Left ventricle myocardium inferior (tissue), 1 donor: ENCODE measurements around the gene MAML3. TPM values are rescaled to one million over a fixed set of nuclear protein-coding genes. Genes with fewer than 3 reads are reported as not detected.

Source experiments
- DNase-seq: peaks from one replicate; pipeline ENCODE4 v3.0.0-alpha.2; 2020
- H3K27ac ChIP-seq: fragments of 200-600 bp; replicated peaks from 2 replicates; pipeline ENCODE4 v1.8.0; 2021
- H3K27me3 ChIP-seq: fragments of 200-600 bp; 2 replicates; pipeline ENCODE4 v1.8.0; 2021; ENCODE audit warnings: low read depth
- H3K36me3 ChIP-seq: fragments of 200-600 bp; 2 replicates; pipeline ENCODE4 v1.8.0; 2021
- H3K4me1 ChIP-seq: fragments of 200-600 bp; 2 replicates; pipeline ENCODE4 v1.8.0; 2021
- H3K4me3 ChIP-seq: fragments of 200-600 bp; 2 replicates; pipeline ENCODE4 v1.8.0; 2021; ENCODE audit warnings: mild to moderate bottlenecking, moderate library complexity
- H3K9me3 ChIP-seq: fragments of 200-600 bp; replicated peaks from 2 replicates; pipeline ENCODE4 v1.8.0; 2021
- CTCF ChIP-seq: fragments of 200-600 bp; IDR thresholded peaks from 2 replicates; pipeline ENCODE4 v1.8.0; 2021; ENCODE audit warnings: antibody characterized with exemption, mild to moderate bottlenecking, borderline replicate concordance
- intact Hi-C: fragments of 100-400 bp; cut with micrococcal nuclease; formaldehyde crosslinking; loops from one replicate; pipeline ENCODE4 v1.11.0; 2022
- total RNA-seq: library from RNA; stranded (reverse); fragmentation: NEBNext Ultra II Directional; extraction: Animal tissue kit (Norgen Biotek cat#: 25700); gene quantifications from one replicate; pipeline ENCODE4 v1.2.1, GENCODE V29; 2021
- donor health status: DM: no; HTN: yes; CAD: no; lungs with severe emphysema.

MAML3 gene
- total RNA-seq, 1 donor from 2014 or later = 2.6 TPM

GRCh38 chr4:139916041-139916440, 237.9 kb downstream of the MAML3 start:
- intact Hi-C loops = no loop called here
- Histone ChIP-seq H3K36me3 (no peaks in the 10 kb centered on the region), H3K27me3 (no peaks in the 10 kb centered on the region), H3K4me3 (no peak overlapping the region), H3K27ac (no peak overlapping the region), H3K9me3 (no peaks in the 10 kb centered on the region), H3K4me1 (peaks cover 74% of the 10 kb centered on the region)
- TF ChIP-seq CTCF = no peak
- no peak for DNase-seq

- no peak for DNase-seq
- Histone ChIP-seq H3K36me3 (no peaks in the 10 kb centered on the region), H3K4me1 (peaks cover 64% of the 10 kb centered on the region), H3K27me3 (no peaks in the 10 kb centered on the region), H3K27ac (peak overlapping the region; percentile 36), H3K9me3 (no peaks in the 10 kb centered on the region), H3K4me3 (no peak overlapping the region)
- intact Hi-C loops = no loop called here
- no peak for TF ChIP-seq CTCF
These were observed 238.9 kb downstream of the MAML3 start for GRCh38 chr4:139915037-139915436.

GRCh38 chr4:139913995-139914598, 239.9 kb downstream of the MAML3 start:
- Histone ChIP-seq H3K36me3 (no peaks in the 10 kb centered on the region), H3K27ac (peak overlapping the region; percentile 13), H3K27me3 (no peaks in the 10 kb centered on the region), H3K4me3 (peak overlapping the region; percentile 8), H3K4me1 (peaks cover 54% of the 10 kb centered on the region), H3K9me3 (no peaks in the 10 kb centered on the region)
- DNase-seq = no peak
- intact Hi-C loops = no loop called here
- no peak for TF ChIP-seq CTCF

GRCh38 chr4:139913398-139913990, 240.5 kb downstream of the MAML3 start:
- no peak for TF ChIP-seq CTCF
- no peaks in the 10 kb centered on the region for H3K27me3 ChIP-seq
- peak overlapping the region; percentile 13 for H3K27ac ChIP-seq
- H3K36me3 ChIP-seq = no peaks in the 10 kb centered on the region
- no peaks in the 10 kb centered on the region for H3K9me3 ChIP-seq
- peak overlapping the region; percentile 8 for H3K4me3 ChIP-seq
- intact Hi-C loops = no loop called here
- peaks cover 48% of the 10 kb centered on the region for H3K4me1 ChIP-seq
- no peak for DNase-seq

GRCh38 chr4:139912445-139912844, 241.5 kb downstream of the MAML3 start:
- Histone ChIP-seq H3K27ac (no peak overlapping the region), H3K9me3 (no peaks in the 10 kb centered on the region), H3K4me1 (peaks cover 40% of the 10 kb centered on the region), H3K4me3 (no peak overlapping the region), H3K36me3 (no peaks in the 10 kb centered on the region), H3K27me3 (no peaks in the 10 kb centered on the region)
- no peak for DNase-seq
- intact Hi-C loops = no loop called here
- no peak for TF ChIP-seq CTCF
